ENCODE data around the gene IRS1. TPM values are rescaled to one million over a fixed set of nuclear protein-coding genes. Genes with fewer than 3 reads are reported as not detected.
"Not testable (repeated sequence)": the region's sequence is repeated elsewhere in the genome, so short reads cannot be mapped to it uniquely, and the experiment has no call there.

The IRS1 gene
- total RNA-seq, 1 donor from 2014 or later: 12.6 TPM

DNA sequence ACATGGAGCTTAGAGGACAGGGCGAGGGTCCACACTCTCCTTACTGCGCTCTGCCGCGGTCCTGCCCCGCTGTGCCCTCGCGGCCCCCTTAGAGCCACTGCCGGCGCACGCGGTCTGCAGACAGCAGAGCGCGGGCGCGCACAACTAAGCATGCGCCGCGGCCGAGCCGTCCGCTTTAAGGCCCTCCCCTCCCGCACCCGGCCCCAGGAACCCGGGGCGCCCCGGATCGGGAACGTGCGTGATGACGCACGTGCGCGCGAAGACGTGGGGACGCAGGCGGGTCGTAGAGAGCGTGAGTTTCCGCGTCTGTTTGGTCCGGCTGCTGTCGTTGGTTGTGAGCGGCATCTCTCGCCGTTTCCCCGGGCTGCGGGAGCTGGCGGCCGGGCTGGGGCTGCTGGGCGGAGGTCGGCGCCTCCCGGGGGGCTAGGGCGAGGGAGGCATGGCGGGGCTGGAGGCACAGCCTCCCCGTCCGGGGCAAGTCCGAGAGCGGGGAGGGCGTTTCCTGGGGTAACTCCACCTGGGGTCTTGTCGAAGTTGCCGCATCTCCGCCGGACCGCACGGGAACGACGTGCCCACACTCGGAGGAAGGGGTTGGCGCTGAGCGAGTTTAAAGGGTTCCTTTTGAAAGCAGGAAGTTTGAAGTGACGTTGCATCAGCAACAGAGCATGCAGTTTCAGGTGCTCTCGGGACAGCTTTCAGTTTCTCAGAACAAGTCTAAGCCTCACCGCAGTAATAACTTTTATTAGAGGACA is 36.4 kb upstream of the IRS1 start, which contains the start of gene RHBDD1:
RHBDD1 (plus strand) TSS at position 259 of the 752 bp plus-strand sequence. CDS start 28,640 bp downstream, outside the sequence.
- peak within 1 kb of the TSS; percentile 67 for H3K4me3 ChIP-seq (ENCODE audit: low read depth, low read length)
- no peaks in the 10 kb centered on the region for H3K27me3 ChIP-seq (ENCODE audit: control insufficient read depth, insufficient read depth, low read length)
- no peaks in the 10 kb centered on the region for H3K36me3 ChIP-seq (ENCODE audit: control insufficient read depth, insufficient read depth, low read length)
- DNase-seq (ENCODE audit: low read depth): peak; percentile 70
- TF ChIP-seq, protein P1, sequence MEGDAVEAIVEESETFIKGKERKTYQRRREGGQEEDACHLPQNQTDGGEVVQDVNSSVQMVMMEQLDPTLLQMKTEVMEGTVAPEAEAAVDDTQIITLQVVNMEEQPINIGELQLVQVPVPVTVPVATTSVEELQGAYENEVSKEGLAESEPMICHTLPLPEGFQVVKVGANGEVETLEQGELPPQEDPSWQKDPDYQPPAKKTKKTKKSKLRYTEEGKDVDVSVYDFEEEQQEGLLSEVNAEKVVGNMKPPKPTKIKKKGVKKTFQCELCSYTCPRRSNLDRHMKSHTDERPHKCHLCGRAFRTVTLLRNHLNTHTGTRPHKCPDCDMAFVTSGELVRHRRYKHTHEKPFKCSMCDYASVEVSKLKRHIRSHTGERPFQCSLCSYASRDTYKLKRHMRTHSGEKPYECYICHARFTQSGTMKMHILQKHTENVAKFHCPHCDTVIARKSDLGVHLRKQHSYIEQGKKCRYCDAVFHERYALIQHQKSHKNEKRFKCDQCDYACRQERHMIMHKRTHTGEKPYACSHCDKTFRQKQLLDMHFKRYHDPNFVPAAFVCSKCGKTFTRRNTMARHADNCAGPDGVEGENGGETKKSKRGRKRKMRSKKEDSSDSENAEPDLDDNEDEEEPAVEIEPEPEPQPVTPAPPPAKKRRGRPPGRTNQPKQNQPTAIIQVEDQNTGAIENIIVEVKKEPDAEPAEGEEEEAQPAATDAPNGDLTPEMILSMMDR (IDR thresholded peaks at IDR 0.05; ENCODE audit: insufficient read depth, low read length, poor library complexity, severe bottlenecking): no peak

DNA sequence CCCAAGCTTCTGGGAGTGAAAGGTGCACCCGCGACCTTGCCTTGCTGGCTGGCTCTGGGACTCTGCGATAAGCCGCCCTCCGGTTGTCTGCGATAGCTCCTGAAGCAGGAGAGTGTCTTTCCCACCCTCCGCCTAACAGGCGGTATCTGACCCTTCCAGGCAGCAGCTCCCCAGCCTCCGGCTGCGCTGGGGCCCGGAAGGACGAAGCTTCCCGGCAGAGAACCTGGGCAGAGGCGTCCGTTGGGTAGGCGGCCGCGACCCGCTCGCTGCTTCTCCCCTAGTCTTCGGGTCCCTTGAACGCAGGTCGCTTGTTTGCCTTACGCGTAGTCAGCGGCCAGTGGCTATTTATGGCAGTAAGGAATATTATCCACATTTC is 35.8 kb upstream of the IRS1 start:
- Histone ChIP-seq H3K36me3 (ENCODE audit: control insufficient read depth, insufficient read depth, low read length) (no peaks in the 10 kb centered on the region), H3K4me3 (ENCODE audit: low read depth, low read length) (peak overlapping the region; percentile 67), H3K27me3 (ENCODE audit: control insufficient read depth, insufficient read depth, low read length) (no peaks in the 10 kb centered on the region)
- DNase-seq (ENCODE audit: low read depth): no peak
- TF ChIP-seq, protein P1 (IDR thresholded peaks at IDR 0.05; ENCODE audit: insufficient read depth, low read length, poor library complexity, severe bottlenecking): no peak

DNA sequence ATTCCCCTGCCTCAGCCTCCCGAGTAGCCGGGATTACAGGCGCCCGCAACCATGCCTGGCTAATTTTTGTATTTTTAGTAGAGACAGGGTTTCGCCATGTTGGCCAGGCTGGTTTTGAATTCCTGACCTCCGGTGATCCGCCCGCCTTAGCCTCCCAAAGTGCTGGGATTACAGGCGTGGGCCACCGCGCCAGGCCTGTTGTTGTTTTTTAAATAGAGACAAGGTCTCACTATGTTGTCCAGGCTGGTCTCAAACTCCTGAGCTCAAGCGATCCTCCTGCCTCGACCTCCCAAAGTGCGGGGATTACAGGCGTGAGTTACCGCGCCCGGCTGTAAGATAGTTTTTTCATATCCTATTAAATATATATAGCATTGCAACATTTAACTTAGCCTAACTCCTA is 35.3 kb upstream of the IRS1 start:
- not testable (repeated sequence) for DNase-seq (ENCODE audit: low read depth); H3K27me3 ChIP-seq (ENCODE audit: control insufficient read depth, insufficient read depth, low read length); H3K36me3 ChIP-seq (ENCODE audit: control insufficient read depth, insufficient read depth, low read length)
- H3K4me3 ChIP-seq (ENCODE audit: low read depth, low read length): peak overlapping the region; percentile 67

DNA sequence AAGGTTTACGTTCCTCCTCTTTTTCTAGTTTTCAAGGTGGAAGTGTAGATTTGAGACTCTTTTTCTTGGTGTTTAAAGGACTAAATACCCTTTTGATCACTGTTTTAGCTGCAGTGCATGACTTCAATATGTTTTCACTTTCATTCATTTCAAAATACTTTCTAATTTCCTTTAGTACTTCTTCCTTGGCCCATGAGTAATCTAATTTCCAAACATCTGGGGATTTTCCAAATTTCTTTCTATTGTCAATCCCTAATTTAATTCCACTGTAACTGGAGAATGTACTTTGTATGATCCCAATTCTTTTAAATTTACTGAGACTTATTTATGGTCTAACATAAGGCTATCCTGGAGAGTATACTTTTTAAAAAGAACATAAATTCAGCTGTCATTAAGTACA is 32.4 kb upstream of the IRS1 start:
- no peaks in the 10 kb centered on the region for H3K36me3 ChIP-seq (ENCODE audit: control insufficient read depth, insufficient read depth, low read length)

DNA sequence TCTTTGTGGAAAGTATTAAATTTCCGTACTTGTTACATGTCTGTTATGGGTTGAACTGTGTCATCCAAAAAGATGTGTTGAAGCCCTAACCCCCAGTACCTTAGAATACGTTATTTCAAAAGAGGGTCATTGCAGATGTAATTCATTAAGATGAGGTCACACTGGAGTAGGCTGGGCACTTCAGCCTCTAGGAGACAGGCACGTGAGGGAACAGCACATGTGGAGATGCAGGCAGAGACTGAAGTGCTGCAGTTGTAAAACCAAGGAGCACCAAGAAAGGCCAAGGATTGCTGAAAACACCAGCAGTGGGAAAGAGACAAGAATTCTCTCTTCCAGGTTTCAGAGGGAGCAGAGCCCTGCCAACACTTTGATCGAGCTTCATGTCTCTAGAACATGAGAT is 31.6 kb upstream of the IRS1 start:
- H3K27me3 ChIP-seq (ENCODE audit: control insufficient read depth, insufficient read depth, low read length): no peaks in the 10 kb centered on the region
- H3K36me3 ChIP-seq (ENCODE audit: control insufficient read depth, insufficient read depth, low read length): no peaks in the 10 kb centered on the region
- H3K4me3 ChIP-seq (ENCODE audit: low read depth, low read length): no peak overlapping the region
- DNase-seq (ENCODE audit: low read depth): no peak
- TF ChIP-seq, protein P1 (IDR thresholded peaks at IDR 0.05; ENCODE audit: insufficient read depth, low read length, poor library complexity, severe bottlenecking): no peak

More for the DNA sequence above, 32.4 kb upstream of the IRS1 start:
- no peaks in the 10 kb centered on the region for H3K27me3 ChIP-seq (ENCODE audit: control insufficient read depth, insufficient read depth, low read length)
- TF ChIP-seq, protein P1 (IDR thresholded peaks at IDR 0.05; ENCODE audit: insufficient read depth, low read length, poor library complexity, severe bottlenecking): no peak
- no peak overlapping the region for H3K4me3 ChIP-seq (ENCODE audit: low read depth, low read length)
- no peak for DNase-seq (ENCODE audit: low read depth)

DNA sequence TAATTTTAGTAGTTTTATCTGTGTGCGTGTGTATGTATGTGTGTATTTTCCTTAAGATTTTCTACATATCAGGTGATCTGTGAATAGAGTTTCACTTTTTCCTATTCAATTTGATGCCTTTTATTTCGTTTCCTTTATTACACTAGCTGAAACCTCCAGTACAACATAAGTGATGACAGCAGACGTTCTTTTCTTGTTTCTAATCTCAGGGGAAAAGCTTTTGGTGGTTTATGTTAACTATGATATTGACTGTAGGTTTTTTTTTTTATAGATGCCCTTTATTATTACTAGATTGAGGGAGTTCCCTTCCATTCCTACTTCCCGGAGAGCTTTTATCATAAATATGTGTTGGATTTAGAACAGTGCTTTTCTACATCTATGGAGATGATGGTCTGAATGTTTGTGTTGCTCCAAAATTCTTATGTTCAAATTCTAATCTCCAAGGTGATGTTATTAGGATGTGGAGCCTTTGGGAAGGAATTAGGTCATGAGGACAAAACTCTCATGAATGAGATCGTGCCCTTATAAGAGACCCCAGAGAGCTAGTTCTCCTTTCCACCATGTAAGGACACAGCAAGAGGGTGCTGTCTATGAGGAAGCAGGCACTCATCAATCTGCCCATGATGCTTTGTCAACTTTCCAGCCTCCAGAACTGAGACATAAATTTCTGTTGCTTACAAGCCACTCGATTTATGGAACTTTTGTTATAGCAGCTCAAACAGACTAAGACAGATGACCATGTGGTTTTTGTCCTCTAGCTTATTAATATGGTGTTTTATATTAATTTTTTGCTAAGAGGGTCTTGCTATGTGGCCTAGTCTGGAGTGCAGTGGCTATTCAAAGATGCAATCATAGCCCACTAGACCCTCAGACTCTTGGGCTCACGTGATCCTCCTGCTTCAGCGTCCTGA is 30.4 kb upstream of the IRS1 start:
- Histone ChIP-seq H3K4me3 (ENCODE audit: low read depth, low read length) (no peak overlapping the region), H3K36me3 (ENCODE audit: control insufficient read depth, insufficient read depth, low read length) (no peaks in the 10 kb centered on the region), H3K27me3 (ENCODE audit: control insufficient read depth, insufficient read depth, low read length) (no peaks in the 10 kb centered on the region)
- TF ChIP-seq, protein P1 (IDR thresholded peaks at IDR 0.05; ENCODE audit: insufficient read depth, low read length, poor library complexity, severe bottlenecking): no peak
- no peak for DNase-seq (ENCODE audit: low read depth)

All from kidney epithelial cell (primary cell).